OCI-LY7 (cell line): ENCODE data around the gene SIGLEC6. TPM values are rescaled to one million over a fixed set of nuclear protein-coding genes. Genes with fewer than 3 reads are reported as not detected.

Source experiments
- BruUV-seq: library from RNA; stranded (reverse); fragments of 400-500 nt; replicated peaks from 2 replicates; lab custom pipeline; 2021; lab: Mats Ljungman, UMichigan
- CTCF ChIA-PET: fragments of 300-600 bp; sonication (Branson Sonifier 250); formaldehyde crosslinking; loops from one replicate; lab custom pipeline; 2022; ENCODE audit warnings: antibody characterized with exemption; ENCODE audit not compliant: unreplicated experiment; lab: Charles Lee
- POLR2A ChIA-PET: fragments of 300-600 bp; sonication (Branson Sonifier 250); formaldehyde crosslinking; loops from one replicate; lab custom pipeline; 2022; ENCODE audit warnings: antibody characterized with exemption; lab: Charles Lee
- DNase-seq: peaks from one replicate; pipeline ENCODE4 v3.0.0-alpha.2; 2015; ENCODE audit warnings: low spot score
- H2AFZ ChIP-seq: fragments of 200-600 bp; sonication (generic), shearing (Covaris generic); 2 replicates; pipeline ENCODE4 v1.6.1; 2014; ENCODE audit warnings: mild to moderate bottlenecking, antibody characterized with exemption, low read length, moderate library complexity
- H3K27ac ChIP-seq: fragments of 200-600 bp; sonication (generic); 2 replicates; pipeline ENCODE4 v1.5.1; 2014; ENCODE audit warnings: mixed run types, low read depth, mild to moderate bottlenecking, moderate library complexity, low read length, inconsistent platforms; ENCODE audit not compliant: poor library complexity, severe bottlenecking
- H3K36me3 ChIP-seq: fragments of 200-600 bp; sonication (generic); 2 replicates; pipeline ENCODE4 v1.6.1; 2014; ENCODE audit warnings: mild to moderate bottlenecking, antibody characterized with exemption, low read length, moderate library complexity, mixed read lengths; ENCODE audit not compliant: insufficient read depth
- H3K4me1 ChIP-seq: fragments of 200-600 bp; sonication (generic); 2 replicates; pipeline ENCODE4 v1.5.1; 2014; ENCODE audit warnings: mild to moderate bottlenecking, low read length; ENCODE audit not compliant: insufficient read depth, poor library complexity, severe bottlenecking
- H3K4me2 ChIP-seq: fragments of 200-600 bp; sonication (generic); 2 replicates; pipeline ENCODE4 v1.6.1; 2014; ENCODE audit warnings: mild to moderate bottlenecking, low read length
- H3K4me3 ChIP-seq: fragments of 200-600 bp; sonication (generic); 2 replicates; pipeline ENCODE4 v1.5.1; 2014; ENCODE audit warnings: mild to moderate bottlenecking, low read depth, low read length; ENCODE audit not compliant: poor library complexity, severe bottlenecking
- H3K79me2 ChIP-seq: fragments of 200-600 bp; sonication (generic); 2 replicates; pipeline ENCODE4 v1.6.1; 2016; ENCODE audit warnings: low read depth, mild to moderate bottlenecking, low read length, moderate library complexity, mixed read lengths; ENCODE audit not compliant: insufficient read depth
- H3K9me2 ChIP-seq: fragments of 200-600 bp; sonication (generic); 2 replicates; pipeline ENCODE4 v1.6.1; 2016; ENCODE audit warnings: mild to moderate bottlenecking, low read length, mixed read lengths; ENCODE audit not compliant: insufficient read depth
- H3K9me3 ChIP-seq: fragments of 200-600 bp; sonication (generic); 2 replicates; pipeline ENCODE4 v1.6.1; 2014; ENCODE audit warnings: mild to moderate bottlenecking, mixed run types, low read length, mixed read lengths
- H4K20me1 ChIP-seq: fragments of 200-600 bp; sonication (generic); 2 replicates; pipeline ENCODE4 v1.6.1; 2014; ENCODE audit warnings: mild to moderate bottlenecking, antibody characterized with exemption, low read length, moderate library complexity, mixed read lengths; ENCODE audit not compliant: insufficient read depth
- EZH2phosphoT487 ChIP-seq: fragments of 200-600 bp; sonication (generic); IDR thresholded peaks from 2 replicates; pipeline ENCODE4 v1.6.1; 2018; ENCODE audit warnings: low read depth, borderline replicate concordance, mild to moderate bottlenecking, mixed run types, antibody characterized with exemption, low read length, moderate library complexity, mixed read lengths
- intact Hi-C: fragments of 100-400 bp; cut with micrococcal nuclease; formaldehyde crosslinking; loops from one replicate; pipeline ENCODE4 v1.10.0; 2022; ENCODE audit not compliant: unreplicated experiment
- total RNA-seq, 2 experiments: library from RNA; depleted of rRNA in 1 of 2; stranded (reverse); fragments of >200 nt in 1 of 2; shearing (Covaris generic) in 1 of 2; gene quantifications; 2 replicates each; pipeline ENCODE4 v1.2.3, GENCODE V29; 2014 to 2022
- TF ChIP-seq, protein P1 (sequence below): fragments of 200-600 bp; sonication (generic); conservative IDR thresholded peaks from 2 replicates; pipeline ENCODE4 v1.5.1; 2014; ENCODE audit warnings: mild to moderate bottlenecking, antibody characterized with exemption, low read length, moderate library complexity, mixed read lengths

The SIGLEC6 gene
- total RNA-seq, 2 experiments from 2014 or later = not detected

DNA sequence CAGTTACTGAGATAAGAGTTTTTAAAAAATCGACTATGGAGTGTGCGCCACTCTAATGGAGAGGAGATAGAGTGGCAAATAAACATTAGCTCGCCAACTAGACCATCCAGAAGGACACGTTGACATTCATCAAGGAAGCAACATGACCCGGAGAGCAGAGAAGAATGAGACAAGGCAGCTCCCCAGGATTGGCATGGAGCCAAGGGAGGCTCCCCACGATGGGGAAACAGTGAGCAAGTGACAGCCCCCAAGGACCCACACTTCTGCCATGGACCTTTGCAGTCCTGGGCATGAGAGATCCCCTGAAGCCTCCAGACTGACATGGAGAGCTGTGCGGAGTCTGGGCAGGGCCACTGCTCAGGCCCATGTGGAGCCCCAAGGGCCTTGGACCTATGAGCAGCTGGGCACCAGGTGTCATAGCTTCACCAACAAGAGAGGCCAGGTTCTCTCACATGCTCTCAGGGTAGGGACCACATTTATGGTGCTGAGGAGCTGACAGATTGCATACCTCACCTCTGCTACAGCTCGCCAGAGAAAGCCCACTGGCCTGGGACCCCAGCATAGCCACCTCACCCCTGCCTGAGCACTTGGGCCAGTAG, 6.7 kb downstream of the SIGLEC6 start:
- Histone ChIP-seq H3K9me2 (no peaks in the 10 kb centered on the region), H3K4me1 (no peaks in the 10 kb centered on the region), H3K36me3 (no peaks in the 10 kb centered on the region), H3K4me3 (no peak overlapping the region), H3K9me3 (no peaks in the 10 kb centered on the region), H4K20me1 (no peaks in the 10 kb centered on the region), H3K4me2 (no peak overlapping the region), H3K79me2 (no peaks in the 10 kb centered on the region), H3K27ac (no peak overlapping the region), H2AFZ (no peak overlapping the region)
- ChIA-PET POLR2A (no interaction called here), CTCF (no interaction called here)
- intact Hi-C loops = no loop called here
- TF ChIP-seq, protein P1, sequence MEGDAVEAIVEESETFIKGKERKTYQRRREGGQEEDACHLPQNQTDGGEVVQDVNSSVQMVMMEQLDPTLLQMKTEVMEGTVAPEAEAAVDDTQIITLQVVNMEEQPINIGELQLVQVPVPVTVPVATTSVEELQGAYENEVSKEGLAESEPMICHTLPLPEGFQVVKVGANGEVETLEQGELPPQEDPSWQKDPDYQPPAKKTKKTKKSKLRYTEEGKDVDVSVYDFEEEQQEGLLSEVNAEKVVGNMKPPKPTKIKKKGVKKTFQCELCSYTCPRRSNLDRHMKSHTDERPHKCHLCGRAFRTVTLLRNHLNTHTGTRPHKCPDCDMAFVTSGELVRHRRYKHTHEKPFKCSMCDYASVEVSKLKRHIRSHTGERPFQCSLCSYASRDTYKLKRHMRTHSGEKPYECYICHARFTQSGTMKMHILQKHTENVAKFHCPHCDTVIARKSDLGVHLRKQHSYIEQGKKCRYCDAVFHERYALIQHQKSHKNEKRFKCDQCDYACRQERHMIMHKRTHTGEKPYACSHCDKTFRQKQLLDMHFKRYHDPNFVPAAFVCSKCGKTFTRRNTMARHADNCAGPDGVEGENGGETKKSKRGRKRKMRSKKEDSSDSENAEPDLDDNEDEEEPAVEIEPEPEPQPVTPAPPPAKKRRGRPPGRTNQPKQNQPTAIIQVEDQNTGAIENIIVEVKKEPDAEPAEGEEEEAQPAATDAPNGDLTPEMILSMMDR = no peak
- TF ChIP-seq EZH2phosphoT487 = no peak
- no peak for DNase-seq
- no TSS peak for BruUV-seq

DNA sequence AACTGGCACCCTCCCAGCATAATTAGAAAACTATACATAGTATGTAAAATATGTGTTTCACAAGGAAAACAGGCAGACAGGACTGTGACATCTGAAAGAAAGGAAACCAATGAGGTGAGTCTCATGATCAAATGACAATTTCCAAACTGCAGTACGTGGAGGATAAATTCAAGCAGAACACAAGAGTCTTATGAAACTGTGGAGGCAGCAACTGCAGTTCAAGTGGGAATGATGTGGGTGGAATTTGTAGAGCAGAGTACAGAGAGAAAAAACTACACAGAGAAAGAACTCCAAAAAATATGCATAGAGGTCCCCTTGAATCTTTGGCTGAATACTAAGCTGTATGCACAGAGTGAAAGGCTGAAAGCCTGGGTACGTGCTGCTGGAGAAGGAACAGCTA, 9.7 kb downstream of the SIGLEC6 start:
- Histone ChIP-seq H3K9me2 (no peaks in the 10 kb centered on the region), H3K4me2 (no peak overlapping the region), H3K4me3 (no peak overlapping the region), H3K79me2 (no peaks in the 10 kb centered on the region), H2AFZ (no peak overlapping the region), H4K20me1 (no peaks in the 10 kb centered on the region), H3K9me3 (no peaks in the 10 kb centered on the region), H3K36me3 (no peaks in the 10 kb centered on the region), H3K4me1 (no peaks in the 10 kb centered on the region), H3K27ac (no peak overlapping the region)
- no peak for DNase-seq
- intact Hi-C loops = no loop called here
- no TSS peak for BruUV-seq
- TF ChIP-seq EZH2phosphoT487 = no peak
- TF ChIP-seq, protein P1 = no peak
- ChIA-PET CTCF (no interaction called here), POLR2A (no interaction called here)

DNA sequence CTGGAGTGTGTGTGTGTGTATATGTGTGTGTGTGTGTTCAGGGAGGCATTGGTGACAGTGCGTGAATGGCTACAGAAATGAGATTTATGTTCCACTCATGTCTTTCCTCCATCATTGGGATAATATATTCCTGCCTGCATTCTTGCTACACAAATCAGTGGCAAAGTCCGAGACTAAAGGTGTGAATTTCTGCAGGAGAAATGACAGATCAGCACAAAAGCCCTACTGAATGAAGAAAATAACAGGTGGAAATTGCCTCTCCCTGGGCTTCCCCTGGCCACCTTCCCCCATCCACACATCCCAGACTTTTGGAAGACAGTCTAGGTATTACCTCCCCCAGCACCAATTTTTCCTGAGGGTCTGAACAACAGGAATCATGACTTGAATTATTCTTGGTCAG, 10.1 kb downstream of the SIGLEC6 start:
- no peaks in the 10 kb centered on the region for H3K79me2 ChIP-seq
- no peak for DNase-seq
- no peaks in the 10 kb centered on the region for H3K36me3 ChIP-seq
- no peak overlapping the region for H3K4me3 ChIP-seq
- no peaks in the 10 kb centered on the region for H4K20me1 ChIP-seq
- no TSS peak for BruUV-seq
- H3K9me2 ChIP-seq = no peaks in the 10 kb centered on the region
- intact Hi-C loops = no loop called here
- H2AFZ ChIP-seq = no peak overlapping the region
- H3K27ac ChIP-seq = no peak overlapping the region
- no peaks in the 10 kb centered on the region for H3K9me3 ChIP-seq
- TF ChIP-seq EZH2phosphoT487 = no peak
- TF ChIP-seq, protein P1 = no peak
- POLR2A ChIA-PET = no interaction called here
- no peaks in the 10 kb centered on the region for H3K4me1 ChIP-seq
- CTCF ChIA-PET = no interaction called here
- no peak overlapping the region for H3K4me2 ChIP-seq
